ENCODE data around the gene MRPS18A.

MRPS18A gene

GRCh38 chr6:43725643-43726580 is 38.3 kb upstream of the MRPS18A start:
- TF ChIP-seq, protein P1, sequence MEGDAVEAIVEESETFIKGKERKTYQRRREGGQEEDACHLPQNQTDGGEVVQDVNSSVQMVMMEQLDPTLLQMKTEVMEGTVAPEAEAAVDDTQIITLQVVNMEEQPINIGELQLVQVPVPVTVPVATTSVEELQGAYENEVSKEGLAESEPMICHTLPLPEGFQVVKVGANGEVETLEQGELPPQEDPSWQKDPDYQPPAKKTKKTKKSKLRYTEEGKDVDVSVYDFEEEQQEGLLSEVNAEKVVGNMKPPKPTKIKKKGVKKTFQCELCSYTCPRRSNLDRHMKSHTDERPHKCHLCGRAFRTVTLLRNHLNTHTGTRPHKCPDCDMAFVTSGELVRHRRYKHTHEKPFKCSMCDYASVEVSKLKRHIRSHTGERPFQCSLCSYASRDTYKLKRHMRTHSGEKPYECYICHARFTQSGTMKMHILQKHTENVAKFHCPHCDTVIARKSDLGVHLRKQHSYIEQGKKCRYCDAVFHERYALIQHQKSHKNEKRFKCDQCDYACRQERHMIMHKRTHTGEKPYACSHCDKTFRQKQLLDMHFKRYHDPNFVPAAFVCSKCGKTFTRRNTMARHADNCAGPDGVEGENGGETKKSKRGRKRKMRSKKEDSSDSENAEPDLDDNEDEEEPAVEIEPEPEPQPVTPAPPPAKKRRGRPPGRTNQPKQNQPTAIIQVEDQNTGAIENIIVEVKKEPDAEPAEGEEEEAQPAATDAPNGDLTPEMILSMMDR (IDR thresholded peaks at IDR 0.05; ENCODE audit: low read depth, low read length), result no peak
- TF ChIP-seq MYC (IDR thresholded peaks at IDR 0.05; ENCODE audit: low read depth, low read length), result no peak
- TF ChIP-seq, protein P2, sequence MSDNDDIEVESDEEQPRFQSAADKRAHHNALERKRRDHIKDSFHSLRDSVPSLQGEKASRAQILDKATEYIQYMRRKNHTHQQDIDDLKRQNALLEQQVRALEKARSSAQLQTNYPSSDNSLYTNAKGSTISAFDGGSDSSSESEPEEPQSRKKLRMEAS (IDR thresholded peaks at IDR 0.05; ENCODE audit: low read depth, low read length), result no peak
- TF ChIP-seq POLR2A (IDR thresholded peaks at IDR 0.05; ENCODE audit: extremely low read depth, insufficient read length), result no peak
- no peak for DNase-seq (ENCODE audit: low read depth)
- peak overlapping the region; percentile 21 for H3K4me3 ChIP-seq (ENCODE audit: low read depth, low read length)

- H3K4me3 ChIP-seq (ENCODE audit: low read depth, low read length), result peak overlapping the region; percentile 21
- peak; percentile 100 for DNase-seq (ENCODE audit: low read depth)
- TF ChIP-seq MYC (IDR thresholded peaks at IDR 0.05; ENCODE audit: low read depth, low read length) (peak; percentile 96), POLR2A (IDR thresholded peaks at IDR 0.05; ENCODE audit: extremely low read depth, insufficient read length) (no peak)
- TF ChIP-seq, protein P2 (IDR thresholded peaks at IDR 0.05; ENCODE audit: low read depth, low read length), result peak; percentile 92
Observed at GRCh38 chr6:43724914-43725642, 37.5 kb upstream of the MRPS18A start.

- TF ChIP-seq, protein P2 (IDR thresholded peaks at IDR 0.05; ENCODE audit: low read depth, low read length), result no peak
- no peak for TF ChIP-seq MYC (IDR thresholded peaks at IDR 0.05; ENCODE audit: low read depth, low read length)
- TF ChIP-seq POLR2A (IDR thresholded peaks at IDR 0.05; ENCODE audit: extremely low read depth, insufficient read length), result no peak
- TF ChIP-seq, protein P1 (IDR thresholded peaks at IDR 0.05; ENCODE audit: low read depth, low read length), result no peak
- DNase-seq (ENCODE audit: low read depth), result no peak
- H3K4me3 ChIP-seq (ENCODE audit: low read depth, low read length), result no peak overlapping the region
Observed at GRCh38 chr6:43724354-43724753, 36.8 kb upstream of the MRPS18A start.

DNA sequence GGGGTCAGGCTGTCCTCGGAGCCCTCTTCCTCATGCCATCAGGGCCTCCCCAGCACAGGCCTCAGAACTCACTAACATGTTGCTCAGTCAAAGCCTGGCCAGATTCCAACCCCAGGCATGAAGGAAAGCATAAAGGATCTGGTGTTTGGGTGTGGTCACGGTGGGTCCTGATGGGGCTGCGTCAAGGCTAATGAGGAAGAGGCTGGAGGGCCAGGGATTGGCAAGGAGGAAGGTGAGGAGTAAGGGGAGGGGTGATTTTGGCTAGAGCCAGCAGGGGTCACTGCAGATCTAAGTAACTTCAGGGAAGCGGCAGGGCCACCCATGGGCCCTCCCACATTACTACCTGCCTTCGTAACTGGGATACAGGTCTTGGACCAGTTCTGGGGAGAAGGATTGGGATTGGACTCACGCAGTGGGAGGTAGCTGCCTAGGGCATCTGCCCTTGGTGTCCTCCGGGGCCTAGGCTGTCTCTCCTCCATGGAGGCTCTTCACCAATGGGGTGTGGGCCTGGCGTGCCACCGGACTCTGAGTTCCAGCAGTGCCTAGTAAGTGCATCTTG is 36.2 kb upstream of the MRPS18A start:
- TF ChIP-seq MYC (IDR thresholded peaks at IDR 0.05; ENCODE audit: low read depth, low read length) (no peak), POLR2A (IDR thresholded peaks at IDR 0.05; ENCODE audit: extremely low read depth, insufficient read length) (no peak)
- TF ChIP-seq, protein P2 (IDR thresholded peaks at IDR 0.05; ENCODE audit: low read depth, low read length), result 0 out of 2 replicates have a peak, but pooled peaks have one; percentile 13
- TF ChIP-seq, protein P1 (IDR thresholded peaks at IDR 0.05; ENCODE audit: low read depth, low read length), result peak; percentile 81
- H3K4me3 ChIP-seq (ENCODE audit: low read depth, low read length), result no peak overlapping the region
- peak; percentile 91 for DNase-seq (ENCODE audit: low read depth)

- no peak overlapping the region for H3K4me3 ChIP-seq (ENCODE audit: low read depth, low read length)
- TF ChIP-seq, protein P2 (IDR thresholded peaks at IDR 0.05; ENCODE audit: low read depth, low read length), result no peak
- TF ChIP-seq POLR2A (IDR thresholded peaks at IDR 0.05; ENCODE audit: extremely low read depth, insufficient read length) (no peak), MYC (IDR thresholded peaks at IDR 0.05; ENCODE audit: low read depth, low read length) (no peak)
- TF ChIP-seq, protein P1 (IDR thresholded peaks at IDR 0.05; ENCODE audit: low read depth, low read length), result no peak
- peak; percentile 64 for DNase-seq (ENCODE audit: low read depth)
Observed at GRCh38 chr6:43722920-43723545, 35.4 kb upstream of the MRPS18A start.
